Measurements from ENCODE around the gene MEFV.
"Not testable (repeated sequence)": the region's sequence is repeated elsewhere in the genome, so short reads cannot be mapped to it uniquely, and the experiment has no call there.

MEFV gene, protein sequence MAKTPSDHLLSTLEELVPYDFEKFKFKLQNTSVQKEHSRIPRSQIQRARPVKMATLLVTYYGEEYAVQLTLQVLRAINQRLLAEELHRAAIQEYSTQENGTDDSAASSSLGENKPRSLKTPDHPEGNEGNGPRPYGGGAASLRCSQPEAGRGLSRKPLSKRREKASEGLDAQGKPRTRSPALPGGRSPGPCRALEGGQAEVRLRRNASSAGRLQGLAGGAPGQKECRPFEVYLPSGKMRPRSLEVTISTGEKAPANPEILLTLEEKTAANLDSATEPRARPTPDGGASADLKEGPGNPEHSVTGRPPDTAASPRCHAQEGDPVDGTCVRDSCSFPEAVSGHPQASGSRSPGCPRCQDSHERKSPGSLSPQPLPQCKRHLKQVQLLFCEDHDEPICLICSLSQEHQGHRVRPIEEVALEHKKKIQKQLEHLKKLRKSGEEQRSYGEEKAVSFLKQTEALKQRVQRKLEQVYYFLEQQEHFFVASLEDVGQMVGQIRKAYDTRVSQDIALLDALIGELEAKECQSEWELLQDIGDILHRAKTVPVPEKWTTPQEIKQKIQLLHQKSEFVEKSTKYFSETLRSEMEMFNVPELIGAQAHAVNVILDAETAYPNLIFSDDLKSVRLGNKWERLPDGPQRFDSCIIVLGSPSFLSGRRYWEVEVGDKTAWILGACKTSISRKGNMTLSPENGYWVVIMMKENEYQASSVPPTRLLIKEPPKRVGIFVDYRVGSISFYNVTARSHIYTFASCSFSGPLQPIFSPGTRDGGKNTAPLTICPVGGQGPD

DNA sequence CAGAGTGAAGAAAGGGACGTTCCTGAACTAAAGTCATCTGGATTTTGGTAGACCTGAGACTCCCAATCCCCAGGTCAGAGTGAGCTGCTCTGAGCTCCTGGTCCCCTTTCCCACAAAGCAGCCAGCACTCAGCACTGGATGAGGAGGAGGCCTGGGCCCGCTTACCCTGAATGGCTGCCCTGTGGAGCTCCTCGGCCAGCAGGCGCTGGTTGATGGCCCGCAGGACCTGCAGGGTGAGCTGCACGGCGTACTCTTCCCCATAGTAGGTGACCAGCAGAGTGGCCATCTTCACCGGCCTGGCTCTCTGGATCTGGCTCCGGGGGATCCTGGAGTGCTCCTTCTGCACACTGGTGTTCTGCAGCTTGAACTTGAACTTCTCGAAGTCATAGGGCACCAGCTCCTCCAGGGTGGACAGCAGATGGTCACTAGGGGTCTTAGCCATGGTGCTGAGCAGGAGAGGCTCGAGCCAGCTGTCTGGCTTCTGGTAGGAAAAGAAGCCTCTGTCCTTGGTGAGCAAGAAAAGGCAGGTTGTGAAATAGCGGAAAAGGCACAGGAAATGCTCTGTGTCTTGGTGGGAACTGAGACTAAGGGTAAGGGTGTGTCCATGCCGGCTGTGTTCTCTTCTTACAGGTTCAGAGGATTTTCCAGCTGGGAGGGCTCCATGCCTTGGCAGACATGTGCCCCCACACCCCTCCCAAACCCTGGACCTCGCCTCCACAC is at the start of gene MEFV:
Gene MEFV (minus strand): TSS at position 488 of the 720 bp plus-strand sequence. CDS start 46 bp downstream, at position 442.
- DNase-seq: no peak

- no peak for DNase-seq
Observed at GRCh38 chr16:3306078-3306477, 49.6 kb upstream of the MEFV start.

DNA sequence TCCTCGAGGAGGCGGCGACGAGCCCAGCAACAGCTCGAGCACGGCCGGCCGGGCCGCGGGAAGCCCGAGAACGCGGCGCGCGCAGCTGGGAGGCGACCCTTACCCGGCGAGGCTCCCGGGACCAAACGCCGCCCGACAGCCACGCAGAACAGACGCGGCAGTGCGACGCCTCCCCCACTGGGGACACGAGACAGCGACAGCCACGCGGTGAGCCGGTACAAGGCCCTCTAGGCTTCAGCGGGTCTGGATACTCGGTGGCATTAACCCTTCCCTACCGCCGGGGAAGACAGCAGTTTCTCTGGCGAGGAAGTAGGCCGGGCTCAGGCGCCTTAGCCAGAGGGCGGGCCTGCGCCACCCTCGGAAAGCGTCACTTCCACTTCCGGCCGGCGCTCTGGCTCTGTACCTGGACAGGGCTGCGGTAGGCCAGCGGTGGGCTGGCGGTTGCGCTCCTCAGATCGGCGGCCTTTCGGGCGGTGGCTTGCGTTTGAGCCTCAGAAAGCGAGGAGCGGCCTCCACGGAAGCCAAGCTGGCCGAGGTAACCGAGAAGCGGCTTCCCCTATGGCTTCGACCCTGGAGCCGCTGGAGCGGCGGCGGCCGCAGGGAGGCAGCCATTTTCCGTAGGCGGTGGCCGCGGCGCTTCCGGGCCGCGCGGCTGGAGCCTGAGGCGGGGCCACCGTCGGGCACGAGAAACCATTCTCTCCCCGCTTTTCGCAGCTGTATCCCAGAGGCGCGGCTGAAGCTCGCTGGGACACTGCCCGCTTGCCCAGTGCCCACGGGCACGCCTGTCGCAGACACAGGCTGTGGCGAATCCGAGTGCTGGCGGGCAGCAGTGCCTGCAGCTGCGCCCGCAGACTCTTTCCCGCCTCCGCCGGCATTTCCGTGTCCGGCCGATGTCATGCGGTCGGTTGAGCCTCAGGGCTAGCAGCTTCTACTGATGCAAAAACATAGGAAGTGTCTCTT is 49.0 kb upstream of the MEFV start, which contains the start of the genes TIGD7 and ZNF75A:
Gene TIGD7 (minus strand): TSS at position 322 of the 960 bp plus-strand sequence. CDS start 4,816 bp downstream, outside the sequence.
Gene ZNF75A (plus strand): TSS at position 389 of the 960 bp plus-strand sequence. CDS start 2,932 bp downstream, outside the sequence.
- DNase-seq: peak; percentile 85 to 91

DNA sequence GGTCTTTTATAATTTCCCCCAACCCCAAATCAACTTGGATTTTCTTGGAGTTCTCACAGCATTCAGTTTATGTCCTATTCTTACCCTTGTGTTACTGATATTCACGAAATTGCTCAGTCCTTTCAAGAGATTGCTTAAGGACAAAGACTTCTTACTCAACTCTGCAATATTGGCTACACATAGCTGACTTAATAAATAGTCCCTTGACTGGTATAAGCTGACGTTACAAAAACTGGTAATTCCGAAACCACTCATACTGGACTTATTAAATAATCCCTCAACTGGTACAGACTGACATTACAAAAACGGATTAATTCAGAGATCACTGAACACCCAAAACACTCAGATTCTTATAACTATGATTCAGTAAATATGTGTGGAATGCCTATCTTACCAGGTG is 47.9 kb upstream of the MEFV start:
- DNase-seq: no peak

- no peak for DNase-seq
Observed at GRCh38 chr16:3295783-3296182, 39.4 kb upstream of the MEFV start.

DNA sequence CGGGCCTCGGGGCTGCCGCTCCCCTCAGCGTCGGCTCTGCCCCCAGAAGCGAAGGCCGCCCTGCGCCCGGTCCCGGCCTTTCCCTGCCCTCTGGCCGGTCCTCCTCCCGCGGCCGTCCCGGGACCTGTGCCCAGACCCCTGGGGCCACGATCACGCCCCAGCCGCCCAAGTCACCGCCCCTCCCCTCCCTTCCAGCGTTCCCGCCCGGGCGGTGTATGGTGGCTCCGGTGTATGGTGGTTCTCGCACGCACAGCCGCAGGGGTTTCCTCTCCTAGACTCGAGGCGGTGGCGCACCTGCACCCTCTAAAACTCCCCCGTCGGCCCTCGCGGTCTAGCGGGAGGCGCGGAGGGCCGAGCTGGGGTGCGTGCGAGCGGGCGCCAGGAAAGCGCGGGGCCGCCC is 38.8 kb upstream of the MEFV start:
- DNase-seq: no peak

DNA sequence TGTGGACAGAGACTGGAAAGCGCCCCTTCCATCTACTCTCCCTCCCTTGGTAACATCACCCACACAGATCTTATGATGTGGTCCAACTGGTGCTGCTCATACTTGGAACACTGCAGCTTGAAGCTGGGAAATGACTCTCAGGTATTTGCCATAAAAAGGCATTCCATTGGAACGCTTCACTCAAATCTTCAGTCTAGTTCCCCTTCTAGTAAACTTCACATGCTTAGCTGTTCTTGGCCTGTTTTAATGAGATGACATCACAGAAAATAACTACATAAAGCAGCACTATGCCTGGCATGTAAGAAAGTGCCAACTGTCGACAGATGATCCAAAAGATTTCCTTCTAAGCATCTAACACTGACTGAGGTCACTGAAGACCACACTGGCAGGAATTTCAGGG is 36.2 kb upstream of the MEFV start:
- no peak for DNase-seq

DNA sequence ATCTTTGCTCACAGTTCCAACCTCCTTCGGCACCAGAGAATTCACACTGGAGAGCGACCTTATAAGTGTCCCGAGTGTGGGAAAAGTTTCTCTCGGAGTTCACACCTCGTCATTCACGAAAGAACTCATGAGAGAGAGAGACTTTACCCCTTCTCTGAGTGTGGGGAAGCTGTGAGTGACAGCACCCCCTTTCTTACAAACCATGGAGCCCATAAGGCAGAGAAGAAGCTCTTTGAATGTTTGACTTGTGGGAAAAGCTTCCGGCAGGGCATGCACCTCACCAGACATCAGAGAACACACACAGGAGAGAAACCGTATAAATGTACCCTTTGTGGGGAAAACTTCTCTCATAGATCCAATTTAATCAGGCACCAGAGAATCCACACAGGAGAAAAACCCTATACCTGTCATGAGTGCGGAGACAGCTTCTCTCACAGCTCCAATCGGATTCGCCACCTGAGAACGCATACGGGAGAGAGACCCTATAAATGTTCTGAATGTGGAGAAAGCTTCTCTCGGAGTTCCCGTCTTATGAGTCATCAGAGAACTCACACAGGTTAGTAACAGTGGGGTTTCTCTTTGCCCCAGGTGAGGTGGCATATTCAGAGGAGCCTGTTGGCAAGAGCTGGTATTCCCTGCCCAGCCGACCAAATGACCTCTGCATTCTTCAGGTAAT is 33.7 kb upstream of the MEFV start:
- no peak for DNase-seq

DNA sequence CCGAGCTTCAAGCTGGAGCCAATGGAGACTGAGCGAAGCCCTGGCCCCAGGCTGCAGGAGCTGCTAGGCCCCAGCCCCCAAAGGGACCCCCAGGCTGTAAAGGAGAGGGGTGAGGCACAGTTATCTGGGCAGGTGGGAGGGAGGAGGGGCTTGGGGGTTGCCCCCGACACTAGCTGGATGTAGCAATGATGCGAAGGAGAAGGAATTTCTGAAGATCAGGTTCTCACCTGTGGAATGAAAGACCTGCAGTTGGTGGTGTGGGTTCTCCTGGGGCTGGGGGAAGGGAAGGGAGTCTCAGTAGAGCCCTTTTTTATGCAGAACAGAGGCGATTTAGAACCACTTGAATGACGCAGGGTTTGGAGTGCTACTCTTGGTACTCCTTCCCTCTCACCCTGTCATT is 28.7 kb upstream of the MEFV start:
- no peak for DNase-seq

GRCh38 chr16:3283543-3284447 is 27.4 kb upstream of the MEFV start:
- no peak for DNase-seq

GRCh38 chr16:3282730-3283542 is 26.5 kb upstream of the MEFV start, which contains the start of gene ZNF263:
Gene ZNF263, plus strand, starts transcription at chr16:3283491. Its CDS starts 328 bp downstream, at chr16:3283819.
- peak; percentile 92 to 97 for DNase-seq

- peak; percentile 49 to 77 for DNase-seq
Observed at GRCh38 chr16:3282103-3282729, 25.8 kb upstream of the MEFV start.

GRCh38 chr16:3281222-3281820 is 24.9 kb upstream of the MEFV start:
- no peak for DNase-seq

DNA sequence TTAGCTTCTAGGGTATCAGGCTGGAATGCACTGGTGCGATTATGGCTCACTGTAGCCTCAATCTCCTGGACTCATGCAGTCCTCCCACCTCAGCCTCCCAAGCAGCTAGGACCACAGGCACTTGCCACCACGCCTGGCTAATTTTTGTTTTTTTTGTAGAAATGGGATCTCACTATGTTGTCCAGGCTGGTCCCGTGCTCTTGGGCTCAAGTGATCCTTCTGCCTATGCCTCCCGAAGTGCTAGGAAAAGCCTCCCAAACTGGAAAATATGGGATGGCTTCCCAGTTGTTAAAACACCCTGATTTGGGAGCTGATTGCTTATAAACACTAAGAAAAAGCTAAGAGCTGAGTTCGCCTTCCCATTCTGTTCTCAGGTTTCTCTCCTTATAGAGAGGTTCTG is 20.2 kb upstream of the MEFV start:
- DNase-seq: no peak

- DNase-seq: no peak
Observed at GRCh38 chr16:3274947-3275346, 18.5 kb upstream of the MEFV start.

DNA sequence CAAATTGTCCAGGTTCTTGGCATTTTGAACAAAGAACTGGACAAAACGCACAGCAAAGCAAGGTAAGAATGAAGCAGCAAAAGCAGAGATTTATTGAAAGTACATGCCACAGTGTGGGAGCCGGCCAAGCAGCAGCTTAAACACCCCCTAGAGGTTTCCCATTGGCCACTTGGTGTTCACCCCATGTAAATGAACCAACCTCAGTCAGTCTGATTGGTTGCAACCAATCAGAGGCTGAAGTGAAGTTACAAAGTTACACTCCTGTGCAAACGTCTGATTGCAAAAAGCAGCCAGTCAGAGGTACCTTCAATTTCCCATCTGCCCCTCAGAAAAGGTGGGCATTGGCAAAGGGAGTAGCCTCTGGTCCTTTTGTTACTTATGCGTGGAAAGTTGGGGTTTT is 18.1 kb upstream of the MEFV start:
- no peak for DNase-seq

- not testable (repeated sequence) for DNase-seq
Observed at GRCh38 chr16:3271281-3271680, 14.8 kb upstream of the MEFV start.

GRCh38 chr16:3270718-3271117 is 14.3 kb upstream of the MEFV start:
- not testable (repeated sequence) for DNase-seq

Measured in NCI-H2081 (cell line).